GM13977 (cell line): ENCODE data around the gene DCC.

Experiments
- DNase-seq: peaks from one replicate; pipeline ENCODE4 v3.0.0; 2012; ENCODE audit warnings: low spot score
- CTCF ChIP-seq: IDR thresholded peaks from 2 replicates; pipeline ENCODE4 v1.5.1; 2012; ENCODE audit warnings: mild to moderate bottlenecking, control low read depth; ENCODE audit not compliant: insufficient read depth; ENCODE audit errors: extremely low read depth, missing control alignments
- in situ Hi-C: fragments of 300-500 bp; cut with MboI; formaldehyde crosslinking; loops from one replicate; pipeline ENCODE4 v1.12.0; 2022; ENCODE audit warnings: low sequenced_read_pairs, low pct_unique_long_range_greater_than_20kb, mixed read lengths, inconsistent platforms; ENCODE audit not compliant: unreplicated experiment

DCC gene

DNA sequence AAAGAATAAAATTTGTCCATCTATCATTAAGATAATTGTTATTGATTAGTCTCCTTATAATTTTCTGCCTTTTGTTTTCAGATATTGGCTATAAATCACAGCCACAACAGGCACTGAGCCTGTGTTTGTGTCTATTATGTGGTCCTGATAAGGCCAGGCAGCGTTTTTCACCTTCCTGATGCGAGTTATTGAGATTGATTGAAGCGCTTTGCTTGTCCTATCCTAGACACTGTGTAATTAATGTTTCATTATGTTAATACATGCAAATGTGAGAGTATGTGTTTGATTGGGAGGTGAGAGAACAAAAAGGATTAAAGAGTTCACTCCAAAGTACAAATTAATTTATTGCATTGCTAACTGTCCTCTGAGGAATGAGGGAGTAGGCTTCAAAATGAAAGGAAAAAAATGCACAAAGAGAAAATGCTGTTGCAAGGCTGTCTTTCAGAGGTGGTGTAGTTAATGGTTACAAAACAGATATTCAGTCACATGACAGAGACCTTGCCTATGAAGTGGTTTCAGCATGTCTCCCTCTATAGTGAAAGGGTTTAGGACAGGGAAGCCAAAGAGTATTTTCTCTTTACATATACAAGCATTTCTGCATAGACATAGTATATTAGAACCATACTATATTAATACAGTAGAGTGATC lies 391.1 kb downstream of the DCC start:
- no peak for DNase-seq
- TF ChIP-seq CTCF, result no peak
- in situ Hi-C loops, result no loop called here

DNA sequence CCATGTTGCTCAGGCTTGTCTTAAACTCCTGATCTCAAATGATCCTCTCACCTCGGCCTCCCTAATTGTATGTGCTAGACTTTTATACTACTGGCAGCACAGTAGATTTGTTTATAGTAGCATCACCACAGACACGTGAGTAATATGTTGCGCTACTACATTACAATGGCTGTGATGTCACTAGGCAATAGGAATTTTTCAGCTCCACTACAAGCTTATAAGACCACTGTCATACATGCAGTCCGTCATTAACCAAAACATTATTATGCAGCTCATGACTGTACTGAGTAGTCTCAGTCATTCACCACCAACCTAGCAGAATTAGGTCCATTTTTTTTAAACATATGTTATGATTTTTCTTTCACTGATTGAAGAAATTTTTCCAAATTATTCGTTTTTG lies 398.9 kb downstream of the DCC start:
- no peak for DNase-seq
- no peak for TF ChIP-seq CTCF
- in situ Hi-C loops, result no loop called here

- TF ChIP-seq CTCF, result no peak
- in situ Hi-C loops, result no loop called here
- no peak for DNase-seq
Observed at GRCh38 chr18:52746986-52747385, 407.0 kb downstream of the DCC start.

- in situ Hi-C loops, result no loop called here
- TF ChIP-seq CTCF, result no peak
- DNase-seq, result no peak
Observed at GRCh38 chr18:52747869-52748268, 407.9 kb downstream of the DCC start.

GRCh38 chr18:52748343-52748742 lies 408.3 kb downstream of the DCC start:
- TF ChIP-seq CTCF, result no peak
- in situ Hi-C loops, result no loop called here

GRCh38 chr18:52749542-52749941 lies 409.5 kb downstream of the DCC start:
- no peak for DNase-seq
- no peak for TF ChIP-seq CTCF
- in situ Hi-C loops, result no loop called here

More at GRCh38 chr18:52748343-52748742, 408.3 kb downstream of the DCC start:
- no peak for DNase-seq
